ENCODE results near the gene ACSF3.
"Not testable (repeated sequence)": the region's sequence is repeated elsewhere in the genome, so short reads cannot be mapped to it uniquely, and the experiment has no call there.

The ACSF3 gene

GRCh38 chr16:89163297-89163696, 69.6 kb downstream of the ACSF3 start:
- no peak for DNase-seq

- DNase-seq, result no peak
Observed at GRCh38 chr16:89164436-89164835, 70.8 kb downstream of the ACSF3 start.

- no peak for DNase-seq
Observed at GRCh38 chr16:89164847-89165680, 71.4 kb downstream of the ACSF3 start.

GRCh38 chr16:89165681-89165979, 72.0 kb downstream of the ACSF3 start:
- DNase-seq, result not testable (repeated sequence)

- DNase-seq, result no peak
Observed at GRCh38 chr16:89166696-89167424, 73.2 kb downstream of the ACSF3 start.

GRCh38 chr16:89167425-89167941, 73.8 kb downstream of the ACSF3 start:
- peak; percentile 50 for DNase-seq

GRCh38 chr16:89168381-89169189, 74.9 kb downstream of the ACSF3 start:
- DNase-seq, result no peak

GRCh38 chr16:89169778-89170177, 76.1 kb downstream of the ACSF3 start:
- no peak for DNase-seq

GRCh38 chr16:89170346-89171215, 76.9 kb downstream of the ACSF3 start:
- DNase-seq, result peak; percentile 87

- peak; percentile 96 for DNase-seq
Observed at GRCh38 chr16:89171216-89172170, 77.8 kb downstream of the ACSF3 start, which contains the start of gene CDH15. Gene CDH15, plus strand, starts transcription at chr16:89171748. Its CDS starts 84 bp downstream, at chr16:89171832.

- DNase-seq, result no peak
Observed at GRCh38 chr16:89172171-89172527, 78.5 kb downstream of the ACSF3 start.

GRCh38 chr16:89172528-89173173, 79.0 kb downstream of the ACSF3 start:
- DNase-seq, result no peak

GRCh38 chr16:89173174-89173921, 79.7 kb downstream of the ACSF3 start:
- DNase-seq, result peak; percentile 32

GRCh38 chr16:89174055-89174827, 80.6 kb downstream of the ACSF3 start:
- DNase-seq, result no peak

- no peak for DNase-seq
Observed at GRCh38 chr16:89174877-89175276, 81.2 kb downstream of the ACSF3 start.

- DNase-seq, result peak; percentile 78
Observed at GRCh38 chr16:89175280-89176146, 81.9 kb downstream of the ACSF3 start.

- no peak for DNase-seq
Observed at GRCh38 chr16:89176147-89176690, 82.6 kb downstream of the ACSF3 start.

GRCh38 chr16:89176717-89177116, 83.1 kb downstream of the ACSF3 start:
- DNase-seq, result no peak
